Prostate gland (tissue), 2 donors: ENCODE results near the gene SPATA2L.

ENCODE experiments used
- POLR2A ChIP-seq: fragments of 450-650 bp; IDR thresholded peaks from one replicate; pipeline ENCODE4 v1.6.1; 2016; ENCODE audit warnings: antibody characterized with exemption, mild to moderate bottlenecking
- POLR2AphosphoS5 ChIP-seq: sonication (generic); formaldehyde crosslinking; IDR thresholded peaks from one replicate; pipeline ENCODE4 v1.6.1; 2017; ENCODE audit warnings: antibody characterized with exemption
- TF ChIP-seq, protein P1 (sequence below), 4 experiments: fragments of 200-600 bp in 2 of 4; fragments of 450-650 bp in 2 of 4; sonication (generic) in 2 of 4; IDR thresholded peaks; 1 replicate in 3 of 4; 2 replicates in 1 of 4; pipeline ENCODE4 v1.5.1; 2016 to 2019; ENCODE audit warnings: antibody characterized with exemption in 4 of 4, mild to moderate bottlenecking in 2 of 4, moderate library complexity in 2 of 4

DNA sequence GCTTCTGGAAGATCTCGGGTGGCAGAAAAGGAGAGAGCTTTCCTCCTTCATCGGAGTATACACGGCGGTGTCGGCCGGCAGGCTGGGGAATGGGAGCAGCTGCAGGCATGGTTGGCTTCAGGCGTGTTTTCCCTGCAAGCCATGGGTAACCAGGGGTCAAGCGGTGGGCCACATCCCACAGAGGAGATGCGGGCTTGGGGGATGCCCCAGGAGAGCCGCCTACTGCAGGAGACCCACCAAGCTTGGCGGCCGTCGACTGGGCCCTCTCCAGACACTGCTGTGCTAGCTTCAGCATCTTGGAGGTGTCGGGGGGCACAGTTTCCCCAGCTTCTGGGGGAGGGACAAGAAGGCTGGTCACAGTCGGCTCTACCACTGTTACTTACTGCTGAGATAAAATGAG is 15.0 kb upstream of the SPATA2L start:
- TF ChIP-seq, protein P1, sequence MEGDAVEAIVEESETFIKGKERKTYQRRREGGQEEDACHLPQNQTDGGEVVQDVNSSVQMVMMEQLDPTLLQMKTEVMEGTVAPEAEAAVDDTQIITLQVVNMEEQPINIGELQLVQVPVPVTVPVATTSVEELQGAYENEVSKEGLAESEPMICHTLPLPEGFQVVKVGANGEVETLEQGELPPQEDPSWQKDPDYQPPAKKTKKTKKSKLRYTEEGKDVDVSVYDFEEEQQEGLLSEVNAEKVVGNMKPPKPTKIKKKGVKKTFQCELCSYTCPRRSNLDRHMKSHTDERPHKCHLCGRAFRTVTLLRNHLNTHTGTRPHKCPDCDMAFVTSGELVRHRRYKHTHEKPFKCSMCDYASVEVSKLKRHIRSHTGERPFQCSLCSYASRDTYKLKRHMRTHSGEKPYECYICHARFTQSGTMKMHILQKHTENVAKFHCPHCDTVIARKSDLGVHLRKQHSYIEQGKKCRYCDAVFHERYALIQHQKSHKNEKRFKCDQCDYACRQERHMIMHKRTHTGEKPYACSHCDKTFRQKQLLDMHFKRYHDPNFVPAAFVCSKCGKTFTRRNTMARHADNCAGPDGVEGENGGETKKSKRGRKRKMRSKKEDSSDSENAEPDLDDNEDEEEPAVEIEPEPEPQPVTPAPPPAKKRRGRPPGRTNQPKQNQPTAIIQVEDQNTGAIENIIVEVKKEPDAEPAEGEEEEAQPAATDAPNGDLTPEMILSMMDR (IDR thresholded peaks at IDR 0.05) = no peak
- TF ChIP-seq POLR2AphosphoS5 (no peak), POLR2A (no peak)
